GM19438 (cell line): ENCODE results near the gene SERTM2.

ENCODE experiments used
- ATAC-seq: cut with Tn5 transposase; IDR thresholded peaks from one replicate; pipeline ENCODE4 v1.9.1; 2021; ENCODE audit warnings: low read depth; ENCODE audit not compliant: unreplicated experiment

Gene SERTM2

GRCh38 chrX:111555406-111555958, 44.0 kb downstream of the SERTM2 start:
- no peak for ATAC-seq

- ATAC-seq = no peak
Observed at GRCh38 chrX:111560801-111561200, 49.4 kb downstream of the SERTM2 start.

- ATAC-seq = no peak
Observed at GRCh38 chrX:111561851-111562250, 50.4 kb downstream of the SERTM2 start.

- no peak for ATAC-seq
Observed at GRCh38 chrX:111567542-111568255, 56.3 kb downstream of the SERTM2 start.

- no peak for ATAC-seq
Observed at GRCh38 chrX:111568354-111568753, 56.9 kb downstream of the SERTM2 start.

- ATAC-seq = no peak
Observed at GRCh38 chrX:111568817-111569216, 57.4 kb downstream of the SERTM2 start.
